ENCODE results near the gene OR1D5. TPM values are rescaled to one million over a fixed set of nuclear protein-coding genes. Genes with fewer than 3 reads are reported as not detected.

The OR1D5 gene
- total and polyA plus RNA-seq, 2 of the 8 experiments (the other 6 are each of a cell fraction or from before 2014, with no cell fraction given): not detected

GRCh38 chr17:3027786-3028532 lies 35.4 kb downstream of the OR1D5 start:
- H3K79me1 ChIP-seq (ENCODE audit: low read depth, low read length): no peaks in the 10 kb centered on the region
- H3K79me2 ChIP-seq (ENCODE audit: control insufficient read depth in 1 of 2, insufficient read depth in 2 of 2, low read length in 2 of 2): no peaks in the 10 kb centered on the region
- H3K4me3 ChIP-seq (ENCODE audit: extremely low read depth in 1 of 4, insufficient read depth in 2 of 4, low read depth in 3 of 4, low read length in 4 of 4): no peak overlapping the region
- H4K8ac ChIP-seq (ENCODE audit: extremely low read depth, insufficient read depth, low read length): no peak overlapping the region
- no peak overlapping the region for H2BK120ac ChIP-seq (replicated peaks; ENCODE audit: low read depth, low read length)
- H3K4me2 ChIP-seq (ENCODE audit: insufficient read depth in 1 of 2, low read depth in 2 of 2, low read length in 2 of 2): no peak overlapping the region
- H2BK15ac ChIP-seq (ENCODE audit: low read length): no peak overlapping the region
- H3K9ac ChIP-seq (replicated peaks in 1 of 4; ENCODE audit: extremely low read depth in 1 of 4, low read depth in 3 of 4, low read length in 3 of 4): no peak overlapping the region
- FAIRE-seq (no peak), DNase-seq (ENCODE audit: low read depth in 1 of 2, low spot score in 2 of 2) (peak in 1 of 2 experiments; percentile 29)
- H3K27me3 ChIP-seq (replicated peaks in 1 of 4; ENCODE audit: control insufficient read depth in 3 of 4, extremely low read depth in 1 of 4, insufficient read depth in 3 of 4, low read length in 3 of 4): no peaks in the 10 kb centered on the region
- H2BK12ac ChIP-seq (ENCODE audit: low read depth, low read length): no peak overlapping the region
- H3K4ac ChIP-seq (replicated peaks; ENCODE audit: insufficient read length, low read depth, low read length): no peak overlapping the region
- H3K56ac ChIP-seq (replicated peaks; ENCODE audit: insufficient read length, low read depth, low read length): no peak overlapping the region
- POLR2A ChIA-PET (ENCODE audit: partially characterized antibody): no interaction called here
- no peak overlapping the region for H3K23ac ChIP-seq (ENCODE audit: insufficient read length)
- H2AK5ac ChIP-seq (ENCODE audit: low read depth, low read length): no peak overlapping the region
- 93% methylated on average over 11 of the region's 18 CpGs; no CpG with 5 or more reads in 1 of the 2 experiments for WGBS, 2 experiments (ENCODE audit: extremely low coverage in 1 of 2, insufficient coverage in 1 of 2, insufficient read length in 1 of 2, insufficient replicate concordance in 2 of 2, low coverage in 1 of 2, low lambda C conversion rate in 2 of 2, missing lambda C conversion rate in 1 of 2)
- no peak overlapping the region for H4K5ac ChIP-seq (ENCODE audit: insufficient read length, low read depth, low read length)
- H4K91ac ChIP-seq (replicated peaks; ENCODE audit: insufficient read length, low read length): no peak overlapping the region
- H3K36me3 ChIP-seq (ENCODE audit: control insufficient read depth in 2 of 4, insufficient read depth in 4 of 4, low read length in 3 of 4): peaks cover 0 to 22% (median 17%) of the 10 kb centered on the region in 4 experiments; a peak in 7 of 8 replicates
- H2AFZ ChIP-seq (ENCODE audit: low read length): no peak overlapping the region
- H3K9me3 ChIP-seq (ENCODE audit: insufficient read depth in 2 of 2, low read depth in 1 of 2, low read length in 1 of 2): peaks cover 0 to 4% of the 10 kb centered on the region in 2 experiments; a peak in 1 of 4 replicates
- no peaks in the 10 kb centered on the region for H3K23me2 ChIP-seq (ENCODE audit: low read depth, low read length)
- H3K18ac ChIP-seq (ENCODE audit: extremely low read depth, low read length): no peak overlapping the region
- H2BK20ac ChIP-seq (ENCODE audit: low read length): no peak overlapping the region
- peaks cover 0 to 2% of the 10 kb centered on the region in 2 experiments for H4K20me1 ChIP-seq (replicated peaks in 1 of 2; ENCODE audit: control insufficient read depth in 1 of 2, insufficient read depth in 2 of 2, low read length in 2 of 2)
- no peak overlapping the region for H3K27ac ChIP-seq (ENCODE audit: low read depth, low read length)
- no peak overlapping the region for H2BK5ac ChIP-seq (ENCODE audit: low read depth, low read length)
- H3K4me1 ChIP-seq (replicated peaks in 1 of 4; ENCODE audit: control insufficient read depth in 3 of 4, insufficient read depth in 4 of 4, low read length in 3 of 4): no peaks in the 10 kb centered on the region; a peak in 1 of 7 replicates
- H3K14ac ChIP-seq (ENCODE audit: insufficient read length): no peak overlapping the region
- CTCF ChIA-PET (ENCODE audit: partially characterized antibody): no interaction called here
- no peak for TF ChIP-seq SIRT6 (IDR thresholded peaks at IDR 0.05; ENCODE audit: low read length)
- TF ChIP-seq KDM1A (IDR thresholded peaks at IDR 0.05; ENCODE audit: borderline replicate concordance, low read length): no peak
- TF ChIP-seq CBX5 (IDR thresholded peaks at IDR 0.05; ENCODE audit: low read depth, low read length): no peak
- TF ChIP-seq KDM5A (IDR thresholded peaks at IDR 0.05; ENCODE audit: low read length): no peak
- TF ChIP-seq SIN3A (conservative IDR thresholded peaks at IDR 0.05 in 1 of 2, IDR thresholded peaks at IDR 0.05 in 1 of 2; ENCODE audit: low read depth in 1 of 2, low read length in 2 of 2): no peak
- no peak for TF ChIP-seq TAF7 (optimal IDR thresholded peaks at IDR 0.05; ENCODE audit: borderline replicate concordance, low read depth, low read length)
- no peak for TF ChIP-seq TAF1 (IDR thresholded peaks at IDR 0.05; ENCODE audit: low read depth, low read length)
- TF ChIP-seq FOSL1 (IDR thresholded peaks at IDR 0.05; ENCODE audit: insufficient read depth, low read depth, low read length): no peak
- no peak for TF ChIP-seq SIX5 (IDR thresholded peaks at IDR 0.05; ENCODE audit: low read depth, low read length)
- TF ChIP-seq KDM4A (IDR thresholded peaks at IDR 0.05; ENCODE audit: low read depth, low read length, severe bottlenecking): no peak
- TF ChIP-seq BRCA1 (IDR thresholded peaks at IDR 0.05; ENCODE audit: low read depth, low read length): no peak
- TF ChIP-seq MAFK (IDR thresholded peaks at IDR 0.05; ENCODE audit: low read depth, low read length): no peak
- no peak for TF ChIP-seq JUND (IDR thresholded peaks at IDR 0.05; ENCODE audit: low read length)
- TF ChIP-seq BACH1 (IDR thresholded peaks at IDR 0.05; ENCODE audit: low read length): no peak
